GM20431 (cell line): ENCODE measurements around the gene CDH4.

Experiments used
- in situ Hi-C: fragments of 300-500 bp; cut with MseI, MboI; formaldehyde crosslinking; loops from one replicate; pipeline ENCODE4 v1.15.0; 2020; ENCODE audit warnings: low sequenced_read_pairs; ENCODE audit not compliant: unreplicated experiment

CDH4 gene

DNA sequence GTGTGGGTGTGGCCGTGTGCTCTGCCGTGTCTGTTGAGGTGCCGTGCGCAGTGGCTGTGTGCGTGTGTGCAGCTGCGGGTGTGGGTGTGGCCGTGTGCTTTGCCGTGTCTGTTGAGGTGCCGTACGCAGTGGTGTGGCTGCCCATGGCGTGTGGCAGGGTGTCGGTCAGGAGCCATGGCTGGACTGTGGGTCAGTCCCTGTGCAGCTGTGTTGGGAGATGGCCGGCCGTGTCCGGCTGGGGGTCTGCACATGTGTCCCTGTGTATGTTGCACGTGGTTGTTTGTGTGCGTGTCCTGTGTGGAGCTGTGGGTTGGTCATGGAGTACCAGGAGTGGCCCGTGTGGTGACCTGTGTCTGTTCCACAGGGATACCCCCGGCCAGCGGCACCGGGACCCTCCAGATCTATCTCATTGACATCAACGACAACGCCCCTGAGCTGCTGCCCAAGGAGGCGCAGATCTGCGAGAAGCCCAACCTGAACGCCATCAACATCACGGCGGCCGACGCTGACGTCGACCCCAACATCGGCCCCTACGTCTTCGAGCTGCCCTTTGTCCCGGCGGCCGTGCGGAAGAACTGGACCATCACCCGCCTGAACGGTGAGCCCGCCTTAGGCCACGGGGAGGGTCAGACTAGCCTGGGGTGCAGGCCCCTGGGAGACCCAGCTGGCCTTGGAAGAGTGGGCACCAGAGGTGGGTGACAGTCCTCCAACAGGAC lies 675.9 kb downstream of the CDH4 start:
- in situ Hi-C loops = no loop called here

DNA sequence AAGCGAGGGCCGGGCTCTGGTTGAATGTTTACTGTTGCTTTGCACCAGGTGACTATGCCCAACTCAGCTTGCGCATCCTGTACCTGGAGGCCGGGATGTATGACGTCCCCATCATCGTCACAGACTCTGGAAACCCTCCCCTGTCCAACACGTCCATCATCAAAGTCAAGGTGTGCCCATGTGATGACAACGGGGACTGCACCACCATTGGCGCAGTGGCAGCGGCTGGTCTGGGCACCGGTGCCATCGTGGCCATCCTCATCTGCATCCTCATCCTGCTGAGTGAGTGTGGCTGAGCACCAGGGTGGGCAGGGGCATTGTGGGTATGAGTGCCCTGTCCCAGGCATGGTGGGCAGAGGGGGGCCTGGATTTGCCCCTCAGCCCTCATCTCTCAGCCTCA lies 677.5 kb downstream of the CDH4 start:
- in situ Hi-C loops = no loop called here

DNA sequence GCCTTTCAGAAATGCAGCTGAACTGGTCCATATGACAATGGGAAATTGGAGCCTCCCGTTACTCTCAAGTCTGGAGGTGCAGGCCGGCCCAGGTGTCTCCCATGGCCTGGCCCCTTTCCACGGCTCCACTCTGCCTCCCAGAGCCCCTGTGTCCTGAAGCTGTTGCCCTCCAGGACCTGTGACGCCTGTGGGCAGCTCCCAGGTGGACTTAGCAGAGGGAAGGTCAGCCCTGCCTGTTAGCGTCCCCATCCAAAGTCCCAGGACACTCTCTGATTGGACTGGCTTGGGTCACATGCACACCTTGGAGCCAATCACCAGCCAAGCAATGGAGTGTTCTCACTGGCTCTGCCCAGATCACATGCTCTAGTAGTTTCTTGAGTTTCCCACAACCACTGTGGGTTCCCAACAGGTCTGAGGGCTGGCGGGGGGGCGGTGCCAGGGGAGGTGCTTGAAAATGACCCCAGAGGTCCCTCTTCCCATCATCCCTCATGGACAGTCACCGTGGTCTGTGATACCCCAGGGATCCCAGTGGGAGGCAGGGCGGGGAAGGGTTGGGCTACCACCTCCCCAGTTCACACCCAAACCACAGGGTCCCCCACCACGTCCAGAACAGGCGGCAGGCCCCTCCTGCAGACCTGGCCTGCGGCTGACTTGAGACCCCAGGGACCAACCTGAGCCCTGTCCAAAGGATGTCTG lies 678.1 kb downstream of the CDH4 start:
- in situ Hi-C loops = no loop called here

DNA sequence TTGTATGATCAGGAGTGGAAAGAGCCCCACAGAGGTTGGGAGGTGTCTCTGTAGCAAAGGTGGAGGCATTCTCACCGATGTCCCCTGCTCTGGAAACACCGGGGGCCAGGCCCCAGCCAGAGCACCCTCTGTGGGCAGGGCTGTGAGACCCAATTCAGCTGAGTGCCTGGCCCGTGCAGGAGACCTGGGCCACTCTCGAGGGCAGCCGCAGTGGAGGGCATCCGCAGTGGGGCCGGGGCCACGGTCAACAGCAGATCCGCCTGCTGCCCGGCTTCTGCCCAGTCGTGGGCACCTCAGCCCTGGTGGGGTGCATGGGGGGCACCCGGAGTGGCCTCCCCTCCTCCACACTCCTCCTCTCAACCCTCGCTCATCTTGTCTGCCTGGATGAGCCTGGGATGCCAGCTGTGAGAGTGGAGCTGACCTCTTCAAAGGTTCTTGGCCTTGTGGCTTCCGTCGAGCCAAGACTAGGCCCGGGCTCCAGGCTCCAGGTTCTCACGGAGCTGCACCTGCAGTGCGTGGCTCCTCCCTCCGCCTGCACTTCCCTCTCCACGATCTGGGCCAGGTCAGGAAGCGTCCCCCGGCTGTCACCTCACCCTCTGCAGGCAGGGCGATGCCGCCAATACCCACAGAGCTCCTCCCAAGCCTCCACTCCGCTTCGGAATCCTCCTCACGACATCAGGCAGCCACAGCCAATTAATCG lies 678.9 kb downstream of the CDH4 start:
- in situ Hi-C loops = no loop called here

DNA sequence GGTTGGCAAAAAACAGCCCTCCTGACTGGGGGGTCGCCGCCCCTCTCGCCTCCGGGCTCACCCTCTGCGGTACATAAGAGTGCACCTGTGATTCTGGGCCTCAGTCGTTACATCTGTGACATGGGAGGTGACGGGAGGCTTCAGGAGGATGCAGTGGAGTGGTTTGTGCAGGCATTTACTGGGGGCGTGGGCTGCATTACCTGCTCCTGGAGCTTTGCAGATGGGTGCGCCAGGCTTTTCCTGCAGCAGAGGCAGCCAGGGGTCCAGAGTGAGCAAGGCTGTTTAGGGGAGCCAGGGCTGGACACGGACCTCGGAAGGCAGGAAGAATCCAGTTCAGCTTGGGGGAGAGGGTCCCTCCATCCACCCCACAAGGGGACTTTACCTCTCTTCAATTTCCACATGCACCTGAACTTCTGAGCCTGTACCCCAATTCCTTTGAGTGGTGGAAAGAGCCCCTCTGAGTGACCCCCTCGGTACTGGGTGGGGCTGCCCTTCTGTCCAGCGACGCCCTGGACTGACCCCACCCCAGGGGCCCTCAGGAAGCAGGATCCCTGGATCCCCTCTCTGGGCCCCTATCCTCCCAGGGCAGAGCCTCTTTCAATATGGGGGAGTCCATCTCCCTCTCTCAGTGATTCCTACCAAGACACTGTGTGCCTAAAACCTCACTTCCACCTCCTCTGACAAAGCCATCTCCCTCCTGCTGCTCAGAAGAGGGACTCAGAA lies 679.6 kb downstream of the CDH4 start:
- in situ Hi-C loops = no loop called here

DNA sequence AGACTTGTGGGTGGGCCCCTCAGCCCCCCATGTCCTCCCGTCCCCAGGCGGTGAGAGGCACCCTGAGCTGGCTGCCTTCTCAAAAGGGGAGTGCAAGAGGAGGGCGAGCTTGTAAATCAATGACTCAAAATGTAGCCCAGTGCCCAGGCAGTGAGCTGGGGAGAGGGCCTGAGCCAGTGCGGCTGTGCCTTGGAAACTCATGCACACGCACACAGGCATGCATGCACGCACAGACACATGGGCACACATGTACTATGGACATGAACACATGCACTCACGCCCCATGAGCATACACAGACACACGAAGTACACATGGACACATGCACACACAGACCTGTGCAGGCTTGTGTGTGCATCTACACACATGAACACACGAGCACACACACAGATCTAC lies 680.1 kb downstream of the CDH4 start:
- in situ Hi-C loops = no loop called here

DNA sequence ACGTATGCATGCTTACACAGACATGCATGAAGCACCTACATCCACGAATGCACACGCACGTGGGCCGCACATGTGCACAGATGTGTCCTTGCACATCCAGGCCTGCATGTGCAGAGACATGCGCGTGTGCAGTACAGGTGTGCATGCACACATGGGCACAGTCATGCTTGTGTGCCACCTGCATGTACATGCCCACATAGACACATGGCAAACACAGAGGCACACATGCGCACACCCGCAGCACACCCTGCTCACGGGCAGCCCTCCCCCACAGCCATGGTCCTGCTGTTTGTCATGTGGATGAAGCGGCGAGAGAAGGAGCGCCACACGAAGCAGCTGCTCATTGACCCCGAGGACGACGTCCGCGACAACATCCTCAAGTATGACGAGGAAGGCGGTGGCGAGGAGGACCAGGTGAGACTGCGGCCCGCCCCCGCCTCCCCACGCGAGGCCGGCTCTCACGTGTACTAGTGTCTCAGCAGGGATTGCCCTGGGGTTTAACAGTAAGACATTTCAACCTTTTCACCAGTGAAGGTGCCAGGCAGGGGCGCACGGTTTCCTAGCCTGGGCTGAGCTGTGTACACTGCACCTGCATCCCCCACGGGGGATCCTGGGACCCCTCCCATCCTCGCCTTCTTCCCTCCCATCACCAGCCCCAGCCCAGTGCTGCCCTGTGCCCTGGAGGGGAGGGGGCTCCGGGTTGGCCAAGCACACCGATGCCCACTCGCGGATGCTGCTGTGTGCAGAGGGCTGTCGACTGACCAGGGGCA lies 680.8 kb downstream of the CDH4 start:
- in situ Hi-C loops = no loop called here

DNA sequence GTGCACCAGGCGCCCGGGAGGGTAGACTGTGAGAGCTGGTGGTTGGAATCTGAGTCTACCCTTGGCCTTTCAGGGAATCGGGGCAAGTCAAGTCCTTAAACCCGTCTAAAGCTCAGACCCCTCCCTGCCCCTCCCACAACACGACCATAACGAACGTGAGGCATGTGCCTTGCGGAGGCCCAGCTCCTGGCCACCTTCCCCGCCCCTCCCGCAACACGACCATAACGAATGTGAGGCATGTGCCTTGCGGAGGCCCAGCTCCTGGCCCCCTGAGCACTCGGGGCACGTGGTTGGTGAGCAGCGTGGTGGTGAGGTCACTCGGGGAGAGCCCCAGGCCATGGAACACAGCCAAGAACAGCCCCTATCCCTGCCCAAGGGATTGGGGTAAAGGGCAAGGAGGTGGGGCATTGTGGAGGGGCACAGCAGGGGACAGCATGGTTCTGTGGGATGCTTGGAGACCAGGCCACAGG lies 681.5 kb downstream of the CDH4 start:
- in situ Hi-C loops = no loop called here

DNA sequence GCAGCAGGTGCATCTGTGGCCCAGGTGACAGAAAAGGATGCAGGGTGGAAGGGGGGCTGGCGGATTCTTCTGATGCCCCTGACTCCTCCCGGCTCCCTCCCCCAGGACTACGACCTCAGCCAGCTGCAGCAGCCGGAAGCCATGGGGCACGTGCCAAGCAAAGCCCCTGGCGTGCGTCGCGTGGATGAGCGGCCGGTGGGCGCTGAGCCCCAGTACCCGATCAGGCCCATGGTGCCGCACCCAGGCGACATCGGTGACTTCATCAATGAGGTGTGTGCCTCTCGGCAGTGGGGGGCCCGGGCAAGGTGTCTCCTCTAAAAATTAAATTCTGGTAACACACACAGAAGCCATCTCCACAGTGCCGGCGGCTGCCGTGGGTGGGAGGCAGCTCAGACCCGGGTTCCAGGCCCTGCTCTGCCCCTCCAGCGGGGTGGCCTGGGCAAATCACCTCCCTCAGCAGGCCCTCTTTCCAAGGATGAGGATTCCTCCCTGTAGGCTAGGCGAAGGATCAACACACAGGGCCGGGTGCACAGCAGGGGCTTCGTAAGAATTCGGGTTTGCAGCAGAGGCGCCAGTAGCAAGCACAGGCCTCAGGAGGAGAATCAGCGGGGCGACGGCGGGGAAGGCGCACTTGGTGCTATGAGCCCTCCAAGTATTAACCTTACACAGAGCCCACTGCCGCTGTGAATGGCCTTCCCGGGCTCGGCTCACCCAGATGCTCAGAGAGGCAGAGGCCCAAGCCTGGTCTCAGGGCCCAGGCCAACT lies 682.1 kb downstream of the CDH4 start:
- in situ Hi-C loops = no loop called here

DNA sequence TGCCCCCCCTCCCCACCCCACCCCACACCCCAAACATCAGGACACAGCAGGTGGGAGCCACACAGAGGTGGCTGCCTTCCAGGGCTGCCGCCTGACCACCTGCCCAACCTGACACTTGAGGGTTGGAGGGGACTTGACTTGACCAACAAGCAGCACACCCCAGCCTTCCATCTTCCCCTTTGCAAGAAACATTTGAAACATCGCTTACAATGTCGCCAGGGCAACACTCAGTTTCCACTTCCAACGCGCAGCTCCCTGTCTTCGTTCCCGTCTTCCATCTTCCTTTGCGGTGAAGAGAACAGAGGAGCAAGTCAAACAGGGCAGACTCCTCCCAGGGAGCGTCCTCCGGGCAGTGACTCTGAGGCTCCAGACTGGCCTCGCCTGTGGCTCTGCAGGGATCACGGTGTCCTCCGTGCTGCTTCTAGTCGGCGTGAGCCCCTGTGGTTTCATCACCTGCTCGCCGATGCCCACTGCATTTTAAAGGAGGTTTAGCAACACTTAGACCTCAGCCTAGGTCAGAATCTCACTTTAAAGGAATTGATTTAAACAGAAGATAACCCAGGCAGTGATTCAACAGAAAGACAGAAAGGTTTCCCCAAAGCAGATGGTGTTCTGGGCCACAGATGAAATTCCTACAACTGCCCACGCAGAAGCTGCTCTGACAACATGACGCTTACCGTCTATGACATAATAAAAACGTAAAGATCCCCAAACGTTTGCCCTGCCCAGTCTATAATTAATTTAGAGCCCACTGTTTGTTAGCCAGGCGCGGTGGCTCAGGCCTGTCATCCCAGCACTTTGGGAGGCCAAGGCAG lies 682.9 kb downstream of the CDH4 start:
- in situ Hi-C loops = no loop called here

DNA sequence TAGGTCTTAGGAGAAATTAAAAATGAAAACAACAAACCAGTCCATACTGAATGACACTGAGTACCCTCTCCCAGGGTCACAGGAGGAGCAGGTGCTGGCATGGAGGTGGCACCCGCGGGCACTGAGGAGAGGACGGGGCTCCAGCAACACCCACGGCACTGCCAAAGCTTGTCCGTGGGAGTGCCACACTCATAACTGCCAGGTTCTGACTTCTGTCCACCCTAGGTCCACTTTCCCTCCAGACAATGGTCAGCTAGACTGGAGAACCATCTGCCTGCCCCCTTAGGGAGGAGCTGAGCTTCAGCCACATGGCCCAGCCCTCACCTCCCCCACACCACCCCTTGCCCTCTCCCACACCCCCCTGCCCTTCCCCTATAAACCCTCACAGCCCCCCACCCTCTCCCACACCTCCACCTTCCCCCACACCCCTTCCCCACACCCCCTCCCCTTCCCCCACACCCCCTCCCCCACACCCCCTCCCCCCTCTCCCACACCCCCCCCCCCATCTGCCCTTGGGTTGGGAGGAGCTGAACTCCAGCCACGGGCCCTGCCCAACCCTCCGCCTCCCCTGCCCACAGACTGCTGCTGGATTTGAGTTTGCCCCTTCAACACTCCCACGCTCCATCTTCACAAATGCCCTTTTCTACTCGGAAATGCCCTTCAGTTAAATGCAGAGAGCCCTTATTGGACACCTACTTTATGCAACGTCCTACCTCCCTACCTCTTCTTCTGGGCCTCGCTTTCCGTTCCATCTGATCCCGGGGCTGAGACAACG lies 684.1 kb downstream of the CDH4 start:
- in situ Hi-C loops = no loop called here

DNA sequence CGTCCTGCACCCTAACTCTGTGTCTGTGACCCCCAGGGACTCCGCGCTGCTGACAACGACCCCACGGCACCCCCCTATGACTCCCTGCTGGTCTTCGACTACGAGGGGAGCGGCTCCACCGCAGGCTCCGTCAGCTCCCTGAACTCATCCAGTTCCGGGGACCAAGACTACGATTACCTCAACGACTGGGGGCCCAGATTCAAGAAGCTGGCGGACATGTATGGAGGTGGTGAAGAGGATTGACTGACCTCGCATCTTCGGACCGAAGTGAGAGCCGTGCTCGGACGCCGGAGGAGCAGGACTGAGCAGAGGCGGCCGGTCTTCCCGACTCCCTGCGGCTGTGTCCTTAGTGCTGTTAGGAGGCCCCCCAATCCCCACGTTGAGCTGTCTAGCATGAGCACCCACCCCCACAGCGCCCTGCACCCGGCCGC lies 684.7 kb downstream of the CDH4 start:
- in situ Hi-C loops = no loop called here

DNA sequence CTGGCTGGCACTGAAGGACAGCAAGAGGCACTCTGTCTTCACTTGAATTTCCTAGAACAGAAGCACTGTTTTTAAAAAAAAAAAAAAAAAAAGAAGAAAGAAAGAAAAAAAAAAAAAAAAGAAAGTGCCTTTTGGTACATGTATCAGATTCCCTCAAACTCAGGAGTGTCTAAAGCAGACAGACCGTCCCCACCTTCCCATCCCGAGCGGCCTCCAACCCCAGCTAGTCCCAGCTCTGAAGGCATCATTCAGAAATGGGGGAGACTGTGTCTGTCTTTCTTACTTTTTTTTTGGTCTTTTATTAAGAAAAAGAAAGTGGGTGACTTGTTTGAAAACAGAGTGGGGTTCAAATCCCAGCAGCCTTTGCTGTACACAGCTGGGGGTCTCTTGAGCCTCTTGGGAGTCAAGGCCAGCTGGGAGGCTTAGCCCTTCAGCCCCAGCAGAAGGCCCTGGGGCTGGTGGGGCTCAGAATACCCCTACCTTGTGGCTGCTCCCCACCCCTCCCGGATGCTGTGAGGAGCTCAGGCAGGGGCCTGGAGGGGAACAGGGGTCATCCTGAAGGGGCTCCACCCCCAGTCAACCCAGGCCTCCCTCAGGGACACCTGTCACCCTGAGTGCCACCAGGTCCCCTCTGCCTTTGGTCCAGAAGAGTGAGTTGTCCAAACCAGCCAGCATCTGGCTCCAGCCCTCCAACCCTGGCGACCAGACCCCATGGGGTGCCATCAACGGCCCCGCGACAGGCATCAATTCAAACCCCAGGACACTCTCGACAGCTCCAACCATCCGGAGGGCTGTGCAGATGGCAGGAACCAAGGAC lies 685.3 kb downstream of the CDH4 start:
- in situ Hi-C loops = no loop called here

DNA sequence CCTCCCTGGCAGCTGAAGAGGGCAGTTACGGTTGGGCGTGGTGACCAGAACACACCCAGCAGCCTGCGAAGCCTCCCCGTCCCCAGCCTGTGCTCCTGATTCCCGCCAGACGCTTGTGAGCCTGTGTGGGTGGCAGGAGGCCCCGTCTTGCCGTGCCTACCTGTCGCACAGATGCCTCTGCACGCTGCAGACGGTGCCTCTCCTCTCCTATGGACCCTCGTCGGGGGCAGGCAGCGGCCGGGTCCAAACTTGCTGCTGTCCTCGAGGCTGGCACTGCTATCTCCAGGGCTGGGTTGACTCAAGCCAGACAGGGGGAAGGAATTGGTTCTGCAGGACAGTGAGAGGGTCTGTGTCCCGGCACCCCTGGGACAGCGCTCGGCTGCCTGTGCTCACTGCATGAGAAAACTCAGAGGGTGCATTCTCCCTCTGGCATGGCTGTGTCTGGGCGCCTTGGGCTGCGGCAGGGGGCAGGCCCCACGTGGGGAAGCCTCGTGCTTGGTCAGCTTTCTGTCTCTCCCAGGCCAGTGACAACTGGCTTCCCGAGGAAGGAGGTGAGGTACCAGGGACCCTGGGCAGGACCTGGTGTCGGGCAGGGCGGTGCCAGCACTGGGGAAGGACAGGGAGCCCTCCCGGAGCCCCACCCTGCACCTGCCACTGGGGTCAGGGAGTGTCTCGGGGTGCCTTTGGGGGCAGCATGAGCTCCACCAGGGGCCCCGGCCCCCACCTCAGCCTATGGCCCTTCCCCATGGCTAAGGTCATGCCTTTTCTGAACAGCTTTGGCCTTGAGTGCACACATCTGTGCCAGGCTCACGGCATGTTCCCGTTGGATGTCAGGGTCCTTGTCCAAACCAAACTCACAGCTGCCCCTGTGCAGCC lies 686.1 kb downstream of the CDH4 start:
- in situ Hi-C loops = no loop called here

DNA sequence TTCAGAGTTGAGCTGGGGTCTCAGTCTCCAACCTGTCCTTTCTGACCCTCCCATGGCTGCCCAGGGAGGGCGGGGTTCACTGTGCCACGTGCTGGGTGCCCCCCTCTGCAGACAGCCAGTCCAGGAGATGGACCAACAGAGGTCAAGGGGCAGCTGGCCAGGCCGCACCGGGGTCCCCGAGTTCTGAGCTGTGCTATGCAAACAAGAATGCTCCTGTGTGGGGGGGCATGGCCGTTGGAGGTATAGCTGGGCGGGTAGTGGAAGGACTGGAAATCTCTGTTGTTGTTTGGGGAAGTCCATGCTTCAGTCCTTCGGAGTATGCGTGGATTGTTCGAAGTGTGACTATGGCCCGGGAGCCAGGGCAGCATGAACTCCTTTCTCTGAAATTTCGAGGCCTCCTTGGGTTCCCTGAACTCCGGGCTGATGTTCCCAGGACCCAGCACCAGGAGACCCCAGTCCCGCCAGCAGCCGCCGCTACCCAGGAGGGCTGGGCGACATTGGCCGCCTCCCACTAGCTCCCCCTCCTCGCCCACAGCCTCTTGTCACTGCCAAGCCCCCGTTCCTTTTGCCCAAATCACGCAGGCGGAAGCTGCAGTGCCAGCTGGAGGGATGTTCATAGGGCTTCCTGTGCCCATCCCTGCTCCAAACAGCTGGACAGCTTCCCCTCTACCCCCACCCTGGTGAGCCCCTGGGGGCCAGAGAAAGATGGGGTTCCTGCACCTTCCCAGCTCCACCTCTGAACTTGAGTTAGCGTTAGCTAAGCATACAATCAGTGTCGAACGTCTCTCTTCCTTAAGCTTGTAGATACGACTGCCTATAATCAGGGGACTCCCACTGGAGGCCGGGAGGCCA lies 687.0 kb downstream of the CDH4 start:
- in situ Hi-C loops = no loop called here
